GM12878 (cell line): ENCODE measurements around the gene CTNNA2. TPM values are rescaled to one million over a fixed set of nuclear protein-coding genes. Genes with fewer than 3 reads are reported as not detected.

Source experiments
- ATAC-seq: fragments of 200-7000 bp; cut with Tn5 transposase; 3 replicates; pipeline ENCODE4 v1.9.1; 2020; ENCODE audit warnings: mild to moderate bottlenecking, moderate library complexity
- BruUV-seq: library from RNA; stranded (reverse); fragments of 400-500 nt; replicated peaks from 2 replicates; lab custom pipeline; 2021; lab: Mats Ljungman, UMichigan
- CTCF ChIA-PET: fragments of 300-600 bp; sonication (Branson Sonifier 250); formaldehyde crosslinking; extraction: SDS; loops from one replicate; lab custom pipeline; 2021; ENCODE audit warnings: inconsistent platforms; lab: Yijun Ruan, JAX
- POLR2A ChIA-PET: fragments of 350-600 bp; formaldehyde crosslinking; extraction: SDS; loops from one replicate; lab custom pipeline; 2021; ENCODE audit warnings: inconsistent platforms; lab: Charles Lee
- RAD21 ChIA-PET: fragments of 300-600 bp; sonication (Branson Sonifier 250); formaldehyde crosslinking; loops from one replicate; lab custom pipeline; 2023; ENCODE audit warnings: antibody characterized with exemption; ENCODE audit not compliant: unreplicated experiment; lab: Charles Lee
- SMC1A ChIA-PET: fragments of 300-600 bp; sonication (Branson Sonifier 250); formaldehyde crosslinking; loops from one replicate; lab custom pipeline; 2023; ENCODE audit not compliant: unreplicated experiment, uncharacterized antibody; lab: Charles Lee
- DNase-seq: peaks from one replicate; pipeline ENCODE4 v3.0.0-alpha.2; 2011; ENCODE audit warnings: low read depth, low spot score
- FAIRE-seq: peaks from 3 replicates; lab custom pipeline; 2011; peaks lifted over from hg19 to GRCh38; lab: Jason Lieb, UNC
- H2AFZ ChIP-seq: 2 replicates; pipeline ENCODE4 v1.6.0; 2011; ENCODE audit warnings: low read depth, low read length, control low read depth; ENCODE audit not compliant: control insufficient read depth
- H3K27ac ChIP-seq: 2 replicates; pipeline ENCODE4 v1.5.1; 2011; ENCODE audit warnings: control low read depth; ENCODE audit not compliant: control insufficient read depth, insufficient read depth
- H3K27me3 ChIP-seq, 2 experiments: replicated peaks in 1 of 2; 2 replicates each; pipeline versions ENCODE4 v1.6.0 to v1.6.1; 2011; ENCODE audit warnings: low read length in 1 of 2; ENCODE audit not compliant: control insufficient read depth in 2 of 2, insufficient read depth in 2 of 2
- H3K36me3 ChIP-seq, 2 experiments: 2 replicates each; pipeline ENCODE4 v1.5.1; 2011; ENCODE audit warnings: low read length in 1 of 2; ENCODE audit not compliant: control insufficient read depth in 2 of 2, insufficient read depth in 2 of 2
- H3K4me1 ChIP-seq: 2 replicates; pipeline ENCODE4 v1.6.1; 2011; ENCODE audit warnings: mild to moderate bottlenecking, low read length, moderate library complexity, mixed read lengths; ENCODE audit not compliant: control insufficient read depth, insufficient read depth
- H3K4me2 ChIP-seq: 2 replicates; pipeline ENCODE4 v1.6.0; 2011; ENCODE audit warnings: control low read depth; ENCODE audit not compliant: control insufficient read depth, insufficient read depth
- H3K4me3 ChIP-seq: fragments of 200-600 bp; sonication (generic); 2 replicates; pipeline ENCODE4 v1.5.1; 2016
- H3K79me2 ChIP-seq: 2 replicates; pipeline ENCODE4 v1.6.0; 2011; ENCODE audit warnings: low read length; ENCODE audit not compliant: control insufficient read depth, insufficient read depth
- H3K9ac ChIP-seq: 2 replicates; pipeline ENCODE4 v1.8.0; 2011; ENCODE audit warnings: low read length, control low read depth, mixed read lengths; ENCODE audit not compliant: control insufficient read depth, insufficient read depth
- H3K9me3 ChIP-seq: replicated peaks from 3 replicates; pipeline ENCODE4 v1.5.1; 2011; ENCODE audit warnings: mild to moderate bottlenecking, low read length; ENCODE audit not compliant: control insufficient read depth, insufficient read depth
- H4K20me1 ChIP-seq: 2 replicates; pipeline ENCODE4 v1.6.0; 2011; ENCODE audit not compliant: control insufficient read depth, insufficient read depth
- CTCF ChIP-seq, 3 experiments: IDR thresholded peaks in 2 of 3; conservative IDR thresholded peaks in 1 of 3; 2 replicates each; pipeline ENCODE4 v1.5.1; 2011; ENCODE audit warnings: low read depth in 3 of 3, low read length in 3 of 3, mild to moderate bottlenecking in 3 of 3, control low read depth in 2 of 3, moderate library complexity in 2 of 3, inconsistent platforms in 1 of 3, mixed read lengths in 1 of 3; ENCODE audit not compliant: control insufficient read depth in 2 of 3, insufficient read depth in 1 of 3; ENCODE audit errors: extremely low read depth in 1 of 3
- EED ChIP-seq: sonication (generic); IDR thresholded peaks from 2 replicates; pipeline ENCODE4 v1.6.1; 2016; ENCODE audit warnings: antibody characterized with exemption, low read depth
- ELK1 ChIP-seq: IDR thresholded peaks from 2 replicates; pipeline ENCODE4 v1.6.1; 2012; ENCODE audit warnings: low read depth, low read length, improper control_type of control experiment
- ESRRA ChIP-seq: IDR thresholded peaks from 2 replicates; pipeline ENCODE4 v1.6.1; 2012; ENCODE audit warnings: mild to moderate bottlenecking, low read length, improper control_type of control experiment
- HCFC1 ChIP-seq: fragments of 150-350 bp; IDR thresholded peaks from 2 replicates; pipeline ENCODE4 v1.6.1; 2014; ENCODE audit warnings: low read length
- JUND ChIP-seq: IDR thresholded peaks from 2 replicates; pipeline ENCODE4 v1.6.1; 2012; ENCODE audit warnings: low read depth, mild to moderate bottlenecking, low read length, improper control_type of control experiment, moderate library complexity
- NFXL1 ChIP-seq: fragments of 450-650 bp; IDR thresholded peaks from 2 replicates; pipeline ENCODE4 v1.6.1; 2017; ENCODE audit warnings: antibody characterized with exemption, mild to moderate bottlenecking, borderline replicate concordance
- POLR2A ChIP-seq: IDR thresholded peaks from 2 replicates; pipeline ENCODE4 v1.6.1; 2011; ENCODE audit warnings: low read depth, mild to moderate bottlenecking, low read length
- POLR2AphosphoS5 ChIP-seq: IDR thresholded peaks from 2 replicates; pipeline ENCODE4 v1.6.1; 2011; ENCODE audit warnings: mild to moderate bottlenecking, low read length, inconsistent platforms
- RELA ChIP-seq: fragments of 450-650 bp; IDR thresholded peaks from 2 replicates; pipeline ENCODE4 v1.8.0; 2014; ENCODE audit warnings: borderline replicate concordance; ENCODE audit not compliant: partially characterized antibody
- SREBF1 ChIP-seq: IDR thresholded peaks from 2 replicates; pipeline ENCODE4 v1.6.1; 2012; ENCODE audit warnings: mild to moderate bottlenecking, low read length
- ZNF592 ChIP-seq: fragments of 450-650 bp; IDR thresholded peaks from 2 replicates; pipeline ENCODE4 v1.6.1; 2017; ENCODE audit warnings: mild to moderate bottlenecking, moderate library complexity
- ZNF622 ChIP-seq: fragments of 450-650 bp; IDR thresholded peaks from 2 replicates; pipeline ENCODE4 v1.6.1; 2017; ENCODE audit warnings: mild to moderate bottlenecking, inconsistent platforms
- ZNF687 ChIP-seq: fragments of 450-650 bp; IDR thresholded peaks from 2 replicates; pipeline ENCODE4 v1.6.1; 2017; ENCODE audit warnings: mild to moderate bottlenecking, moderate library complexity
- WGBS: methylation state at CpG from one replicate; pipeline ENCODE4 v1.1.6; 2016; ENCODE audit warnings: low lambda C conversion rate; ENCODE audit not compliant: insufficient replicate concordance, insufficient coverage; ENCODE audit errors: missing lambda C conversion rate; 5-methylcytosine and 5-hydroxymethylcytosine counted together
- in situ Hi-C: fragments of 300-500 bp; cut with MboI; formaldehyde crosslinking; loops from 9 replicates; pipeline ENCODE4 v1.14.3; 2018; ENCODE audit warnings: mixed read lengths
- intact Hi-C: fragments of 100-400 bp; cut with micrococcal nuclease; formaldehyde crosslinking; loops from one replicate; pipeline ENCODE4 v1.14.2; 2022; ENCODE audit not compliant: unreplicated experiment
- polyA plus RNA-seq, 11 experiments: library from polyadenylated mRNA; depleted of rRNA in 4 of 11; unstranded in 6 of 11; stranded (reverse) in 5 of 11; fragments of >200 nt; fragmentation: Nextera tagmentation in 4 of 11; fragmentation: Illumina TruSeq in 1 of 11; extraction: Ambion mirVana in 4 of 11; extraction: Trizol in 1 of 11; gene quantifications; 1 replicate in 1 of 11; 2 replicates in 10 of 11; pipeline versions ENCODE4 v1.2.1 to v1.2.3, GENCODE V29; 2011 to 2016; ENCODE audit warnings: inconsistent platforms in 2 of 11, missing spikeins in 2 of 11, low read depth in 1 of 11
- total RNA-seq, 4 experiments: library from RNA; depleted of rRNA in 3 of 4; stranded (reverse); fragments of >200 nt in 3 of 4; fragmentation: Illumina TruSeq in 1 of 4; extraction: Trizol in 1 of 4; gene quantifications; 2 replicates each; pipeline versions ENCODE4 v1.2.1 to v1.2.3, GENCODE V29; 2013 to 2021

CTNNA2 gene
- total and polyA plus RNA-seq, 10 of the 15 experiments (the other 5 are each of a cell fraction or from before 2014, with no cell fraction given), result 2.4 to 36.2 (median 6.6) TPM

- ChIA-PET SMC1A (no interaction called here), POLR2A (no interaction called here), CTCF (no interaction called here), RAD21 (no interaction called here)
- intact Hi-C loops, result no loop called here
- no peak overlapping the region for H3K4me3 ChIP-seq
- FAIRE-seq (no peak), ATAC-seq (no peak), DNase-seq (no peak)
- no peak overlapping the region for H2AFZ ChIP-seq
- no peak overlapping the region for H3K4me2 ChIP-seq
- H3K27me3 ChIP-seq, result no peaks in the 10 kb centered on the region; a peak in 1 of 4 replicates
- no peak overlapping the region for H3K9ac ChIP-seq
- H4K20me1 ChIP-seq, result no peaks in the 10 kb centered on the region
- in situ Hi-C loops, result no loop called here
- no peaks in the 10 kb centered on the region for H3K9me3 ChIP-seq
- no peaks in the 10 kb centered on the region for H3K36me3 ChIP-seq
- WGBS, result 0% methylated on average over 1 of the region's 1 CpG
- no peaks in the 10 kb centered on the region for H3K79me2 ChIP-seq
- no TSS peak for BruUV-seq
- H3K4me1 ChIP-seq, result no peaks in the 10 kb centered on the region
- no peak overlapping the region for H3K27ac ChIP-seq
- TF ChIP-seq ZNF592 (no peak), SREBF1 (no peak), EED (no peak), RELA (no peak), NFXL1 (no peak), ZNF622 (no peak), JUND (no peak), HCFC1 (no peak), CTCF (IDR thresholded peaks at IDR 0.05 in 2 of 3, conservative IDR thresholded peaks at IDR 0.05 in 1 of 3; ENCODE audit: control insufficient read depth in 2 of 3, extremely low read depth in 1 of 3, insufficient read depth in 1 of 3, low read depth in 3 of 3, low read length in 3 of 3) (no peak), POLR2AphosphoS5 (no peak), ESRRA (no peak), POLR2A (no peak), ZNF687 (no peak), ELK1 (no peak)
These were observed 623.5 kb downstream of the CTNNA2 start for GRCh38 chr2:80136338-80136737.
